HG03520 (cell line): ENCODE measurements around the gene TMEM51.

Source experiments
- ATAC-seq: cut with Tn5 transposase; IDR thresholded peaks from one replicate; pipeline ENCODE4 v1.9.1; 2021; ENCODE audit warnings: mild to moderate bottlenecking, moderate library complexity; ENCODE audit not compliant: unreplicated experiment

Gene TMEM51

GRCh38 chr1:15212954-15213291 lies 59.4 kb downstream of the TMEM51 start:
- no peak for ATAC-seq

GRCh38 chr1:15213341-15213821 lies 59.8 kb downstream of the TMEM51 start:
- no peak for ATAC-seq

DNA sequence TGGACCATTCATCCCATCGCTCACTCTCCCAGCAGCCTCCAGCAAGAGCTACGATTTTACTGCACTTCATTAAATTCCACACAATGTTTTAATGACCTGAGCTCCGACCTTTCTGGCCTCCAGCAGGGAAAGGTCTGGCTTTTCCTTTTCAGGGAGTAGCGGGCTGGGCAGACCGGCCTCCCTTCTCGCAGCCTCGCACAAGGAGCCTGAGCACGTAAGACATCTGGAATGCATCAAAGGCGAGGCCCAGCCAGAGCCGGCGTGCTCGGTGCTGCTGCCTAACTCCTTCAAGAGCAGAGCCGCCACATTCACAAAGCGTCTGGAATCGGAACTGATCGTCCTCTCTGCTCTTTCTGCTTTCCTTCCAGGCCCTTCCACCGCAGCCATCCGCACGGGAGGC lies 61.0 kb downstream of the TMEM51 start:
- ATAC-seq = no peak

- ATAC-seq = no peak
Measured at GRCh38 chr1:15215116-15215515, 61.6 kb downstream of the TMEM51 start.

- no peak for ATAC-seq
Measured at GRCh38 chr1:15217654-15218053, 64.1 kb downstream of the TMEM51 start.

DNA sequence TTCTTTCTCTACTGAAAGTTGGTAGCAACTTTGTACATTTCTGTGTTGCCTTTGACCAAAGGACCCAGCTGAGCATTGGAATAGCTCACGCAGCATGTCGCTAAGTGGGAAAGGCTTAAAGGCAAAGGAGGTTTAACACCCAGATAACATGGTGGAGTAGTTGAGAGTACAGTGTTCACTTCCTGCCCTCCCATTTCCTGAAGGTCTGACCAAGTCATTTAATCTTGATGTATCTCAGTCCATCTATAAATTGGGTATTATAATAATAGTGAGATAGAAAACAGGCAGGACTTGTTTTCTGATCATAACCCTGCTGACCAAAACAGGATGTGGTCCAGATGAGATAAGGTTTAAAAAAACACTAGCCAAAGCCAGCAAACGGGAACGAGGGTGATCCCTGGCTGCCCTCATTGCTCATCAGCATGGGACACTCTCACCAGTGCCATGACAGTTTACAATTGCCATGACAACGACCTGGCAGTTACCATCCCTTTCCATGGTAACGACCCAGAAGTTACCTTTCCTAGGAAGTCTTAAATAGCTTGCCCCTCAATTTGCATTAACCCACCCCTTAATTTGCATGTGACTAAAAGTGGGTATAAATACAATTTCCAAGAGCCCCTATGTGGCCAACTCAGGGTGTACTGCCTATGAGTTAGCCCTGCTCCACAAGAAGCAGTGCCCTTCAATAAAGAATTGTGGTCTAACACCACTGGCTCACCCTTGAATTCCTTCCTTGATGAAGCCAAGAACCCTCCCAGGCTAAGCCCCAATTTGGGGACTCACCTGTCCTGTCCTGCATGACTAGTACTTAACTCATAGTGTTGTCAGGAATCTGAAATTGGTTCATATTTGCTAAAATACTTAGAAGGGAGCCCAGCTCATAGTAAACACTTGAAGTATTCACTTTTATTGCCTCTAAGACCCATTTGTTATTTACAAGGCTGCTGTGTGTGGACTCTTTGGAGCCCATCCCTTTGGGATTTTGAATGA lies 65.0 kb downstream of the TMEM51 start:
- ATAC-seq = no peak

DNA sequence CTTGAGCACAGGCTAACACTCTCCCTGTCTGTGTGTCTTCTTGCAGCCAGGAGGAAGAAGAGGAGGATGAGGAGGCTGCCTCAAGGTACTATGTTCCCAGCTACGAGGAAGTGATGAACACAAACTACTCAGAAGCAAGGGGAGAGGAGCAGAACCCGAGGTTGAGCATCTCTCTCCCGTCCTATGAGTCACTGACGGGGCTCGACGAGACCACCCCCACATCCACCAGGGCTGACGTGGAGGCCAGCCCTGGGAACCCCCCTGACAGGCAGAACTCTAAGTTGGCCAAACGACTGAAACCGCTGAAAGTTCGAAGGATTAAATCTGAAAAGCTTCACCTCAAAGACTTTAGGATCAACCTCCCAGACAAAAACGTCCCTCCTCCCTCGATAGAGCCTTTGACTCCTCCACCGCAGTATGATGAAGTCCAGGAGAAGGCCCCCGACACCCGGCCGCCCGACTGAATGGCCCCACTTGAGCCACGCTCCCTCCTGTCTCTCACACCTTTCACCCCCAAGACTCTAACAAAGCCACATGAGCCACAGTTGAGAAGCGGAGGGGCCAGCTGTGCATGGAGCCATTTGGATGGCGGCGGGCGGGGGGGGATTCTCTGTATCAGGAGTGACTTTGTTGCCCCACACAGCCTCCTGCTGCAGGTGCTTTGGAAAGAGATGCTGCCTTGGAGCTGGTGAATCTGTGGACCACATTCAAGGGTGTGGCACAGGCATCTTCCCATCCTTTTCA lies 65.9 kb downstream of the TMEM51 start:
- ATAC-seq = no peak

- ATAC-seq = no peak
Measured at GRCh38 chr1:15220024-15220392, 66.5 kb downstream of the TMEM51 start.

GRCh38 chr1:15220825-15221431 lies 67.4 kb downstream of the TMEM51 start:
- ATAC-seq = no peak

DNA sequence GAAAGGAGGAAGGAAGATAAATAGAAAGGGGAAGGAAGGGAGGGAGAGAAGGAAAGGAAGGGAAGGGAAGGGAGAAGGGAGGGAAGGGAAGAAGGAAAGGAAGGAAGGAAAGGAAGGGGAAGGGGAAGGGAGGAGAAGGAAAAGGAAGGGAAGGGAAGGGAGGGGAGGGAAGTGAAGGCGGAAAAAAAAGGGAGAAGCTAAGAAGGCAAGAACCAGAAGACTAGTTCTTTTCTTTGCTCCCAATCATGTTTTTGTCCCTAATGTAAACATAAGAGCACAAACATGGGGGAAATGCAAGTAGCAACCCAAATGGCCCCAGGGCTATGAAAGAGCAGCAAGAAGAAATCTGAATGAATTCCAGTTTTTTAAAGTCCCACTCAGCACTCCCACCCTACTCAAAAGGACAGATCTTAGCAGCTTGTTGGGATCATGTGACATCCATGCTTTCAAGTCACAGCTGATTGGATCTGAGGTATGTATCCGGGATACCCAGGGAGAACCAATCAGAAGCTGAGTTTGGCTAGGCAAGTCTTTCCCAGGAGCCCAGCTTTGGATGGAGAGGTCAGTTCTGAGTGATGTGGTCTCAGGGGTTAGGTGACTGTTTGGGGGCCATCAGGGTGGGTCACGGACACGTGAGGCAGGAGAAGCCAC lies 69.2 kb downstream of the TMEM51 start:
- ATAC-seq = no peak

- ATAC-seq = no peak
Measured at GRCh38 chr1:15224259-15224869, 70.8 kb downstream of the TMEM51 start.

- no peak for ATAC-seq
Measured at GRCh38 chr1:15224974-15225373, 71.4 kb downstream of the TMEM51 start.

DNA sequence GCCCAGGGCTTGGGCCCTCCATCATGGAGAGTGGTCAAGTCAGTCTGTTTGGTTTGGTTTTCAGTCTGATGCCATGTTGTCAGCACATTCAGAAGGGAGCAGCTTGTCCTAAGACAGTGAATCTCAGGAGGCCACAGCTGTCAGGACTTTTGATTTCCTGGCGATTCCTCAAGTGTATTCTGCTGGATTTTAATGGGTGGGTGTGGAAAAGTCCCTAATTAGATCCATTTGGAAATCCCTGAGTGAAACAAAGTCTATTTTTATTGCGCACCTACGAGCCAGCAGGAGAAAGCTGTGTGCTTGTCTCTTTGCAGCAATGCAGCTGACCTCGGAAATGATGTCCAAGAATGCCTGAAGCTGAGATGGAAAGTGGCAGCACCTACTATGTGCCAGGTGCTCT lies 71.9 kb downstream of the TMEM51 start:
- no peak for ATAC-seq

- ATAC-seq = no peak
Measured at GRCh38 chr1:15226388-15227255, 73.1 kb downstream of the TMEM51 start.

GRCh38 chr1:15229707-15230131 lies 76.2 kb downstream of the TMEM51 start:
- ATAC-seq = no peak

DNA sequence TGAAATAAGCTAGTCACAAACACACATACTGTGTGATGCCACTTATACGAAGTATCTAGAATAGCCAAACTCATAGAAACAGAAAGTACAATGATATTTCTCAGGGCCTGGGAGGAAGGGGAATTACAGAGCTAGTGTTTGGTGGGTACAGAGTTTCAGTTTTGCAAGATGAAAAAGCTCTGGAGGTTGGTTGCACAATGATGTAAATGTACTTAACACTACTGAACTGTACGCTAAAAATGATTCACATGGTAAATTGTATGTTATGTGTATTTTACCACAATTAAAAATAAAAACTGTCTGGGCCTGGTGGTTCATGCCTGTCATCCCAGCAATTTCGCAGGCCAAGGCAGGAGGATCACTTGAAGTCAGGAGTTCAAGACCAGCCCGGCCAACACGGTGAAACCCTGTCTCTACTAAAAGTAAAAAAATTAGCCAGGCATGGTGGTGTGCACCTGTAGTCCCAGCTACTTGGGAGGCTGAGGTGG lies 78.2 kb downstream of the TMEM51 start:
- ATAC-seq = peak; percentile 74

DNA sequence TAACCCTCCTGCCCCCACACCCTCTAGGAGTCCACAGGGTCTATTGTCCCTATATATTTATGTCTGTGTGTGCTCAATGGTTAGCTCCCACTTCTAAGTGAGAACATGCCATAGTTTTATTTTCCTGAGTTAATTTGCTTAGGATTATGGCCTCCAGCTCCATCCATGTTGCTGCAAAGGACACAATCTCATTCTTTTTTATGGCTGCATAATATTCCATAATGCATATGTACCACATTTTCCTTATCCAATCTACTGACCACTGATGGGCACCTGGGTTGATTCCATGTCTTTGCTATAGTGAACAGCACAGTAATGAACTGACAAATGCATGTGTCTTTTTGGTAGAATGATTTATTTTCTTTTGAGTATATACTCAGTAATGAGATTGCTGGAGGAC lies 80.1 kb downstream of the TMEM51 start:
- no peak for ATAC-seq

DNA sequence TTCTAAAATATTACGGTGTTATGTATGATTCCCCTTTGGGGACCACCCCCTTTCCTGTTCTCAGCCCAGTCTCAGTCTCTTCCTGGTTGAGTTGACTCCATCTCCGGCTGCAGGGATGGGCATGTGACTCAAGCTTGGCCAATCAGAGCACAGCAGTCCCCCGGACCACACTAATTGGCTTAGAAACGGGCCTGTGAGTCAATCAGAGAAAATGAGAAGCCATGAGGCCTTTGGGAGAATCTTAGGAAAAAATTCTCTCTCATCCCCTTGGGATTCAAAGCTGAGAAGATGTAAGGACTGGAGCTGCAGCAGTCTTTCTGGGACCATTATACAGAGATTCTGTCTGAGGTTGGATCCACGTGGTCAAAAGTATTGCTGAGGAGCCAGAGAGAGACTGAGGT lies 82.8 kb downstream of the TMEM51 start:
- ATAC-seq = no peak

GRCh38 chr1:15236746-15237145 lies 83.2 kb downstream of the TMEM51 start:
- no peak for ATAC-seq
